ENCODE data around the gene ADAM12.

GRCh38 chr10:126373147-126373546, 15.1 kb downstream of the ADAM12 start:
- TF ChIP-seq POLR2A (IDR thresholded peaks at IDR 0.05) (no peak), POLR2AphosphoS5 (IDR thresholded peaks at IDR 0.05) (no peak)
- TF ChIP-seq, protein P1, sequence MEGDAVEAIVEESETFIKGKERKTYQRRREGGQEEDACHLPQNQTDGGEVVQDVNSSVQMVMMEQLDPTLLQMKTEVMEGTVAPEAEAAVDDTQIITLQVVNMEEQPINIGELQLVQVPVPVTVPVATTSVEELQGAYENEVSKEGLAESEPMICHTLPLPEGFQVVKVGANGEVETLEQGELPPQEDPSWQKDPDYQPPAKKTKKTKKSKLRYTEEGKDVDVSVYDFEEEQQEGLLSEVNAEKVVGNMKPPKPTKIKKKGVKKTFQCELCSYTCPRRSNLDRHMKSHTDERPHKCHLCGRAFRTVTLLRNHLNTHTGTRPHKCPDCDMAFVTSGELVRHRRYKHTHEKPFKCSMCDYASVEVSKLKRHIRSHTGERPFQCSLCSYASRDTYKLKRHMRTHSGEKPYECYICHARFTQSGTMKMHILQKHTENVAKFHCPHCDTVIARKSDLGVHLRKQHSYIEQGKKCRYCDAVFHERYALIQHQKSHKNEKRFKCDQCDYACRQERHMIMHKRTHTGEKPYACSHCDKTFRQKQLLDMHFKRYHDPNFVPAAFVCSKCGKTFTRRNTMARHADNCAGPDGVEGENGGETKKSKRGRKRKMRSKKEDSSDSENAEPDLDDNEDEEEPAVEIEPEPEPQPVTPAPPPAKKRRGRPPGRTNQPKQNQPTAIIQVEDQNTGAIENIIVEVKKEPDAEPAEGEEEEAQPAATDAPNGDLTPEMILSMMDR (IDR thresholded peaks at IDR 0.05): no peak

Data from suprapubic skin (tissue), 4 donors.